KOPT-K1 (cell line): Measurements from ENCODE around the gene LRRTM2.
"Not testable (repeated sequence)": the region's sequence is repeated elsewhere in the genome, so short reads cannot be mapped to it uniquely, and the experiment has no call there.

Experiments
- H3K27ac ChIP-seq: fragments of 200-600 bp; sonication (generic); 2 replicates; pipeline ENCODE4 v1.5.1; 2016; ENCODE audit warnings: antibody characterized with exemption, mild to moderate bottlenecking, low read depth, low read length; ENCODE audit not compliant: poor library complexity, severe bottlenecking
- H3K36me3 ChIP-seq: fragments of 200-600 bp; sonication (generic); 2 replicates; pipeline ENCODE4 v1.5.1; 2017; ENCODE audit warnings: antibody characterized with exemption, mild to moderate bottlenecking, low read length, moderate library complexity; ENCODE audit not compliant: insufficient read depth
- H3K9me3 ChIP-seq: fragments of 200-600 bp; sonication (generic); 2 replicates; pipeline ENCODE4 v1.5.1; 2017; ENCODE audit warnings: antibody characterized with exemption, low read length, mild to moderate bottlenecking; ENCODE audit not compliant: insufficient read depth, poor library complexity, severe bottlenecking

LRRTM2 gene

GRCh38 chr5:138874771-138875551 is at the start of gene LRRTM2:
Gene LRRTM2, minus strand, starts transcription at chr5:138875335. Its CDS starts 424 bp downstream, at chr5:138874911.
- no peaks in the 10 kb centered on the region for H3K9me3 ChIP-seq
- no peak within 1 kb of the TSS for H3K27ac ChIP-seq
- H3K36me3 ChIP-seq, result no peaks in the 10 kb centered on the region

- Histone ChIP-seq H3K27ac (no peak overlapping the region), H3K9me3 (no peaks in the 10 kb centered on the region), H3K36me3 (peaks cover 5% of the 10 kb centered on the region; the same call in 1 of the 2 replicates)
These were observed 47.4 kb upstream of the LRRTM2 start for GRCh38 chr5:138922494-138922893.

DNA sequence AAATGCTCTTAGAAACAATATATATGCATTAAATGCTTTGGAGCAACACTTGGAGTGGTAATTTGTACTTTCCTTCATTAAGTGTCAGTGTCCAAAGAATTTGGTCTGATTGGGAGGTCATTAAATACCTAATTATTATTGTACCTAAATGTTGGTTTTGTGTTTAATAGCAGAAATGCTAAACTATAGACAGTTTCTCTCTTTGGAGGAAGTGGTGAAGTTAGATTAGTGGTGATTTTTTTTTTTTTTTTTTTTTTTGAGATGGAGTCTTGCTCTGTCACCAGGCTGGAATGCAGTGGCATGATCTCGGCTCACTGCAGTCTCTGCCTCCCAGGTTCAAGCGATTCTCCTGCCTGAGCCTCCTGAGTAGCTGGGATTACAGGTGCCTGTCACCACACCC is 46.2 kb upstream of the LRRTM2 start:
- not testable (repeated sequence) for H3K27ac ChIP-seq, H3K36me3 ChIP-seq, H3K9me3 ChIP-seq

GRCh38 chr5:138920181-138920580 is 45.0 kb upstream of the LRRTM2 start:
- Histone ChIP-seq H3K27ac (no peak overlapping the region), H3K36me3 (peaks cover 5% of the 10 kb centered on the region; the same call in 1 of the 2 replicates), H3K9me3 (no peaks in the 10 kb centered on the region)

DNA sequence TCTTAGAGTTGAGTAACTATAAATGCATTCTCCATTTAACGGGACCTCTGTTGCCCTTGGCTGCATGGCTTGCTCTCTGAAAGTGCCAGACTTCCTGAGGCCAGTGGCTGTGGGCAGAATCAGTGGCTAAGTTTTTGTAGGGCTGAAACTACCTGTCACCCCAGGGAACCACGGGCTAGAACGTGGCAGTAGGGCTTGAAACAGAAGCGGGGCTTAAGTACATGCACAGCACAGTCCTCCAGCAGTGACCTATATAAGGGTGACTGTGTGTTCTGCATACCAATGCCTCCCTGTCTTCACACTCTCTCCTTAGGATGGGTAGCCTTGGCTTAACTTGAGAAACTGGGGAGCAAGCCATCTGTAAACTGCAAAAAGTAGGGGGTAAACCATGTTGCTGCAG is 43.6 kb upstream of the LRRTM2 start:
- no peaks in the 10 kb centered on the region for H3K36me3 ChIP-seq
- no peaks in the 10 kb centered on the region for H3K9me3 ChIP-seq
- H3K27ac ChIP-seq, result no peak overlapping the region

- H3K36me3 ChIP-seq, result no peaks in the 10 kb centered on the region
- H3K27ac ChIP-seq, result no peak overlapping the region
- H3K9me3 ChIP-seq, result peaks cover 11% of the 10 kb centered on the region
These were observed 39.2 kb upstream of the LRRTM2 start for GRCh38 chr5:138914338-138914737.

DNA sequence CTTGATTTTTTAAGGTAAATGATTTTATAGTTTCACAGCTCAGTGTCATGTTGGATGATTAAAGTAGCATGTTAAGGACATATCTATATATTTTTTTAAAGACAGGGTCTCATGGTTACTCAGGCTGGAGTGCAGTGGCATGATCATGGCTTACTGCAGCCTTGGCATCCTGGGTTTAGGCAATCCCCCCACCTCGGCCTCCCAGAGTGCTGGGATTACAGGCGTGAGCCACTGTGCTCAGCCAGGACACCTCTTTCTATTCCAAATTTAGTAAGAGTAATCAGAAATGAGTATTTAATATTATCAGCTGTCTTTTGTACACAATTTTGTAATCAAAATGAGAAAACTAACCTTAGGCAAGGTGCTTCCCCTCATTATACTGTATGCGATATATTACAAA is 38.6 kb upstream of the LRRTM2 start:
- Histone ChIP-seq H3K36me3 (no peaks in the 10 kb centered on the region), H3K9me3 (peaks cover 11% of the 10 kb centered on the region), H3K27ac (no peak overlapping the region)

DNA sequence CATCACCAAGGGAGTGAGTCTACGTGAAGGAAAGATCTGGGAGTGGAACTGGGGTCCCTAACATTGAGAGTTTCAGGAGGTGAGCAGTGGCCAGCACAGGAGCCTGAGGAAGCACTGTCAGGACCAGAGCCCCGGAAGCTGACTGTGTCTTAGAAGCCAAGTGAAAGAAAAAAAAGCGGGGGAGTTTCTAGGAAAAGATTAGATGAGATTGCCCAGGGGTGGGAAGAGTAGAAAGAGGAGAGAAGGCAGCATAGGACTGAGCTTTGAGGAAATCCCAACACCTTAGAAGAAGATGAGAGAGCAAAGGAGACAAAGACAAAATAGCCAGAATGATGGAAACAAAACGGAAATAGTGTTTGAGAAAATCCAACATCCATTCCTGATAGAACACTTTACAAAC is 37.0 kb upstream of the LRRTM2 start:
- Histone ChIP-seq H3K9me3 (peaks cover 11% of the 10 kb centered on the region), H3K27ac (no peak overlapping the region), H3K36me3 (no peaks in the 10 kb centered on the region)

- Histone ChIP-seq H3K9me3 (peaks cover 11% of the 10 kb centered on the region), H3K36me3 (no peaks in the 10 kb centered on the region)
These were observed 36.3 kb upstream of the LRRTM2 start for GRCh38 chr5:138911441-138911840.

GRCh38 chr5:138910546-138911185 is 35.5 kb upstream of the LRRTM2 start:
- Histone ChIP-seq H3K9me3 (peaks cover 11% of the 10 kb centered on the region), H3K36me3 (no peaks in the 10 kb centered on the region), H3K27ac (no peak overlapping the region)

More at GRCh38 chr5:138911441-138911840, 36.3 kb upstream of the LRRTM2 start:
- no peak overlapping the region for H3K27ac ChIP-seq

DNA sequence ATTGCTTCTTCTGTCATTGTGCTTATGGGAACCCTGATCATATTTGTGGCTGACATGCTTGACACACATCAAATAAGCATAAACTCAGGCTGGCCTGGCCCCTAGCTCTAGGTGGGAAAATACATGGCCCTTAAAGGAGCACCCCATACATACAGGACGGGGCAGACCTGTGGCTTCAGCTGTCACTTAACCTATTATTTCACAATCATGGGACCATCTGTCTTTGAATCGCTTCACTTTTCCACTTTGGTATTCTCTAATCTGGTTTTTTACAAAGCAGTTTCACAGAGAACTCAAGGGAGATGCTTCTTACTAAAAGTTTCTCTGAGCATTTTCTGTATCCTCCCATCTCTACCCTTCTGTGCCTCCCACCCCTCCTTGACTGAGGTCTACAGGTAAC is 34.6 kb upstream of the LRRTM2 start:
- H3K36me3 ChIP-seq, result no peaks in the 10 kb centered on the region; the same call in 1 of the 2 replicates
- H3K9me3 ChIP-seq, result peaks cover 11% of the 10 kb centered on the region
- no peak overlapping the region for H3K27ac ChIP-seq

GRCh38 chr5:138905541-138905940 is 30.4 kb upstream of the LRRTM2 start:
- no peak overlapping the region for H3K27ac ChIP-seq
- peaks cover 10% of the 10 kb centered on the region for H3K9me3 ChIP-seq
- no peaks in the 10 kb centered on the region; the same call in 1 of the 2 replicates for H3K36me3 ChIP-seq

DNA sequence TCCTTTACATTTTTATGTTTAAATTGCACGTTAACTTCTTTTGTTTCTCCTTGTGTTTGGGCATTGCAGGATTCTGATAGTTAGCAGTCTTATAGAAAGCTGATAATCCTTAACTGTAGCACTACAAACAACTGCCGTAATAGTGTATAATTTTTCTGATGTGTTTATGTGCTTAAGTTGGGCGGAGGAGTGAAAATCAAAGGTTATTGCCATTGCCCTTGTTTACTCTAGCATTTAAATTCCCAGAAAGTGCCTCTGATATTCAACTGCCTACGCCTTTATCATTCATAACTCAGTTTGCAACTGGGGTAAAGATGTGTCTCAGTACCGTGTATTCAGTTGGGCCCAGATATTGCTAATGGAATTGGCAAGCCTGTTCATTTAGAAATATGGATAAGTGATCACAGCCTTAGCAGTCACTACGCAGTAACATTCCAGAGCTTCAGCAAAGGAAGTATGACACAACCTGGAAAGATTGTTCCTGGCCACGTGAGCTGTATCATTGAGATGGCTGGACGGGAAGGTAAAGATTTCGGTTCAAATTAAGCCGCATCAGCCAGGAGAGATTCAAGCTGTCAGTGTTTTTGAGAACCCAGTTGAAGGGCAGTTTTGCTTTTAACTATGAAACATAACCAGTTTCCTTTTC is 28.1 kb upstream of the LRRTM2 start:
- Histone ChIP-seq H3K9me3 (no peaks in the 10 kb centered on the region), H3K27ac (no peak overlapping the region), H3K36me3 (no peaks in the 10 kb centered on the region; the same call in 1 of the 2 replicates)

- Histone ChIP-seq H3K9me3 (no peaks in the 10 kb centered on the region), H3K27ac (no peak overlapping the region), H3K36me3 (no peaks in the 10 kb centered on the region; the same call in 1 of the 2 replicates)
These were observed 26.6 kb upstream of the LRRTM2 start for GRCh38 chr5:138901716-138902115.

DNA sequence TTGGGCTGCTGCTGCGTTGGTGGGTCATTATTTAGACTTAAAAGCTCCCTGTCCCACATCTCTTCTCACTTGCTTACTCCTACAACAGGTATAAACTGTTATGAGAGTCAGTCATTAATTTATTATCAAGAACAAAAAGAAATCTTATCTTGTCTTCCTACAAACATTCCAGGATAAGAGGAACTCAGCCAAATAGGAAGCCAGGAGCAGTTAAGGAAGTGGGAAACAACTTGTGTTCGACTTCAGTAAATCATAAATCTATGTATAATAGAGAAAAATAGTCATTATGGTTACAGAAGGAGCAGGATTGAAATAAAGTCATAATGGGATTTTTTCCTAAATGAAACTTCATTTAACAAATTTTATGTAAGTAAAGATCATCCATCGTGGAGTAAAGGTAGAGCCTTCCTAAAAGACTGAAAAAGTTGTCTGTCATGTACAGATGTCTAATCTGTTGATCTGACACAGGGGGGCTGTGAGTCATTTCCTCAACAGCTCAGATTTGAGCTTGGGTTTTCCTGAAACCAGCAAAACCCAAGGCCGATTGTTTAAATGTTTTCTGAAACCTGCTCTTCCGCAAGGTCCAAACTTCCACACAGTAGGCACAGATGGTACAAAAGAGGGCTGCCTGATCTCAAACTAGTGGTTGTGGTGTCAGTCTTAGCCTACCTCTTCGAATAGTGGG is 25.3 kb upstream of the LRRTM2 start:
- Histone ChIP-seq H3K36me3 (no peaks in the 10 kb centered on the region; the same call in 1 of the 2 replicates), H3K9me3 (no peaks in the 10 kb centered on the region), H3K27ac (no peak overlapping the region)
